Vein endothelial cell (primary cell): Measurements from ENCODE around the gene TMEM52B. TPM values are rescaled to one million over a fixed set of nuclear protein-coding genes. Genes with fewer than 3 reads are reported as not detected.

Experiments
- total RNA-seq: library from RNA; depleted of rRNA; stranded (reverse); fragments of >200 nt; gene quantifications from 2 replicates; pipeline ENCODE4 v1.2.3, GENCODE V29; 2012

TMEM52B gene
- total RNA-seq = under 0.01 TPM in 1 of 2 replicates, not detected in the other

GRCh38 chr12:10178821-10179220 is at the start of gene TMEM52B:
Gene TMEM52B, plus strand, starts transcription at chr12:10179032. Its CDS starts 543 bp downstream, at chr12:10179575.

GRCh38 chr12:10130042-10130441 is 48.8 kb upstream of the TMEM52B start, which contains the start of gene CLEC7A:
Gene CLEC7A, minus strand, starts transcription at chr12:10130199. Its CDS starts 117 bp downstream, at chr12:10130082.

GRCh38 chr12:10171973-10172728 is 6.7 kb upstream of the TMEM52B start, which contains the start of gene OLR1:
Gene OLR1, minus strand, starts transcription at chr12:10172132. Its CDS starts 55 bp downstream, at chr12:10172077.

GRCh38 chr12:10212739-10213131 is 33.9 kb downstream of the TMEM52B start, which contains the start of gene GABARAPL1:
Gene GABARAPL1, plus strand, starts transcription at chr12:10212877. Its CDS starts 253 bp downstream, at chr12:10213130.

Other genes starting within 250 kb of the TMEM52B start
- not detected in 2 replicates for gene CLEC2A, start 246.7 kb upstream of the TMEM52B start, total RNA-seq
- gene CLEC12A, start 207.6 kb upstream of the TMEM52B start, total RNA-seq = not detected in 2 replicates
- gene CLEC1B, start 179.9 kb upstream of the TMEM52B start, total RNA-seq = not detected in 2 replicates
- under 0.01 and 0.19 TPM in 2 replicates for gene CLEC12B, start 168.4 kb upstream of the TMEM52B start, total RNA-seq
- not detected in 2 replicates for gene CLEC9A, start 148.3 kb upstream of the TMEM52B start, total RNA-seq
- gene CLEC1A, start 80.0 kb upstream of the TMEM52B start, total RNA-seq = 13.4 and 38.3 TPM in 2 replicates
- gene CLEC7A, start 48.8 kb upstream of the TMEM52B start, total RNA-seq = not detected in 2 replicates
- gene OLR1, start 6.9 kb upstream of the TMEM52B start, total RNA-seq = not detected in 2 replicates
- 45.7 and 105 TPM in 2 replicates for gene GABARAPL1, start 33.8 kb downstream of the TMEM52B start, total RNA-seq
- gene KLRD1, start 128.8 kb downstream of the TMEM52B start, total RNA-seq = under 0.01 TPM in 2 replicates
- not detected in 2 replicates for gene KLRK1, start 211.0 kb downstream of the TMEM52B start, total RNA-seq
- gene KLRC4, start 230.7 kb downstream of the TMEM52B start, total RNA-seq = not detected in 2 replicates
- gene KLRC3, start 241.6 kb downstream of the TMEM52B start, total RNA-seq = not detected in 2 replicates